A549 (cell line): Measurements from ENCODE around the gene PSMC4.

Experiments
- BHLHE40 ChIP-seq: IDR thresholded peaks from 2 replicates; pipeline ENCODE4 v1.6.1; 2012; ENCODE audit warnings: low read depth, low read length, inconsistent platforms
- CBX2 ChIP-seq: fragments of 200-600 bp; sonication (generic); IDR thresholded peaks from 2 replicates; pipeline ENCODE4 v1.6.1; 2016; ENCODE audit warnings: low read depth, mild to moderate bottlenecking, borderline replicate concordance
- CTCF ChIP-seq: fragments of >200 bp; sonication (Bioruptor Twin); formaldehyde crosslinking; IDR thresholded peaks from 3 replicates; pipeline ENCODE4 v1.5.1; 2016
- HDAC2 ChIP-seq: fragments of 200-600 bp; sonication (generic); IDR thresholded peaks from 2 replicates; pipeline ENCODE4 v1.6.1; 2016
- HEYL ChIP-seq: fragments of 250-450 bp; sonication (Bioruptor Pico); IDR thresholded peaks from 2 replicates; pipeline ENCODE4 v1.8.0; 2021; ENCODE audit warnings: mild to moderate bottlenecking, moderate library complexity
- HOXA7 ChIP-seq: fragments of 250-450 bp; sonication (Bioruptor Pico); IDR thresholded peaks from 2 replicates; pipeline ENCODE4 v1.5.0; 2020; ENCODE audit warnings: mild to moderate bottlenecking, moderate library complexity
- MAX ChIP-seq: IDR thresholded peaks from 2 replicates; pipeline ENCODE4 v1.6.1; 2012
- NR3C1 ChIP-seq: fragments of >200 bp; sonication (Bioruptor Twin); formaldehyde crosslinking; IDR thresholded peaks from 3 replicates; pipeline ENCODE4 v1.6.1; 2017
- POLR2A ChIP-seq: IDR thresholded peaks from 2 replicates; pipeline ENCODE4 v1.6.1; 2012; ENCODE audit warnings: mild to moderate bottlenecking, low read length
- RAD21 ChIP-seq, 2 experiments: fragments of >200 bp in 1 of 2; sonication (Bioruptor Twin) in 1 of 2; formaldehyde crosslinking in 1 of 2; IDR thresholded peaks in 1 of 2; conservative IDR thresholded peaks in 1 of 2; 2 replicates in 1 of 2; 3 replicates in 1 of 2; pipeline ENCODE4 v1.6.1; 2012 to 2018; ENCODE audit warnings: inconsistent platforms in 1 of 2
- REST ChIP-seq: fragments of 200-600 bp; sonication (generic); IDR thresholded peaks from 2 replicates; pipeline ENCODE4 v1.6.1; 2016; ENCODE audit warnings: antibody characterized with exemption, mild to moderate bottlenecking, moderate library complexity
- SMC3 ChIP-seq: fragments of >200 bp; sonication (Bioruptor Twin); formaldehyde crosslinking; IDR thresholded peaks from 3 replicates; pipeline ENCODE4 v1.6.1; 2018; ENCODE audit warnings: inconsistent platforms
- TF ChIP-seq, protein P1 (sequence below): fragments of 150-350 bp; IDR thresholded peaks from 2 replicates; pipeline ENCODE4 v1.6.1; 2014; ENCODE audit warnings: low read depth, mild to moderate bottlenecking, low read length

DNA sequence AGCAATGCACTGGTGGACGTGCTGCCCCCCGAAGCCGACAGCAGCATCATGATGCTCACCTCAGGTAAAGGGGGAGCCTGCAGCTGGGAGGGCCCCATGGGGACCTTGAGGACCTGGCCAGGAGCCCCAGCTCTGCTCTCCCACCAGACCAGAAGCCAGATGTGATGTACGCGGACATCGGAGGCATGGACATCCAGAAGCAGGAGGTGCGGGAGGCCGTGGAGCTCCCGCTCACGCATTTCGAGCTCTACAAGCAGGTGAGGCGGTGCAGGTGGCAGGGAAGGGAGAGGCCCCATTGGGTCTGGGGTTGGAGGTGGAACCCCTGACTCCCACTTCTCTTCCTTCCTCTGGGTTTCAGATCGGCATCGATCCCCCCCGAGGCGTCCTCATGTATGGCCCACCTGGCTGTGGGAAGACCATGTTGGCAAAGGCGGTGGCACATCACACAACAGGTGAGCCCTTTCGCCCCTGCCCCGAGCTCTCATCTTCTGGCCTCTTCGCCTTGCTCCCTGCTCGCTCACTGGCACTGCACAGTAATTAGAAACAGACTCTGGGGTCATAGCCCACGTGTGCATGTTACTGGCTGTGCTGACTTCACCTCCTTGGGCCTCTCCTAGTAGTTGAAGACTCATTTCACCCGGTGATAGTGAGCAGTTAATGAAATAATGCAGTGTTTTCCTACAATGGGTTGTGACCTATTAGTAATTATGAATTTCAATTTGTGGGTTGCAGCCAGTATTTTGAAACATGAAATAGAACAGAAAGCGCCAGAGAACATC lies 3.6 kb downstream of the PSMC4 start:
- no peak for TF ChIP-seq HDAC2
- TF ChIP-seq RAD21 (conservative IDR thresholded peaks at IDR 0.05 in 1 of 2, IDR thresholded peaks at IDR 0.05 in 1 of 2), result no peak
- no peak for TF ChIP-seq CBX2
- TF ChIP-seq REST, result no peak
- TF ChIP-seq CTCF, result no peak
- TF ChIP-seq MAX, result no peak
- TF ChIP-seq POLR2A, result no peak
- TF ChIP-seq SMC3, result no peak
- TF ChIP-seq, protein P1, sequence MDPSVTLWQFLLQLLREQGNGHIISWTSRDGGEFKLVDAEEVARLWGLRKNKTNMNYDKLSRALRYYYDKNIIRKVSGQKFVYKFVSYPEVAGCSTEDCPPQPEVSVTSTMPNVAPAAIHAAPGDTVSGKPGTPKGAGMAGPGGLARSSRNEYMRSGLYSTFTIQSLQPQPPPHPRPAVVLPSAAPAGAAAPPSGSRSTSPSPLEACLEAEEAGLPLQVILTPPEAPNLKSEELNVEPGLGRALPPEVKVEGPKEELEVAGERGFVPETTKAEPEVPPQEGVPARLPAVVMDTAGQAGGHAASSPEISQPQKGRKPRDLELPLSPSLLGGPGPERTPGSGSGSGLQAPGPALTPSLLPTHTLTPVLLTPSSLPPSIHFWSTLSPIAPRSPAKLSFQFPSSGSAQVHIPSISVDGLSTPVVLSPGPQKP, result no peak
- TF ChIP-seq NR3C1, result no peak
- TF ChIP-seq BHLHE40, result no peak
- TF ChIP-seq HOXA7, result no peak
- no peak for TF ChIP-seq HEYL
